ENCODE data around the gene OPRL1.

Gene OPRL1

GRCh38 chr20:64095927-64096326, 16.0 kb downstream of the OPRL1 start:
- Histone ChIP-seq H3K9me2 (replicated peaks; ENCODE audit: insufficient read depth, low read length) (no peaks in the 10 kb centered on the region), H3K4me2 (ENCODE audit: low read depth, low read length, poor library complexity, severe bottlenecking) (no peak overlapping the region), H3K36me3 (ENCODE audit: low read length) (no peaks in the 10 kb centered on the region), H3K9ac (ENCODE audit: low read length) (no peak overlapping the region), H3K79me2 (ENCODE audit: insufficient read depth, low read length) (no peaks in the 10 kb centered on the region), H3K4me3 (ENCODE audit: insufficient read depth, low read length, poor library complexity, severe bottlenecking) (no peak overlapping the region), H3K27ac (ENCODE audit: low read depth, low read length) (no peak overlapping the region), H3K27me3 (ENCODE audit: low read length) (no peaks in the 10 kb centered on the region), H4K20me1 (ENCODE audit: low read depth, low read length) (no peaks in the 10 kb centered on the region), H2AFZ (ENCODE audit: low read depth, low read length, severe bottlenecking) (no peak overlapping the region), H3K9me3 (ENCODE audit: insufficient read depth, low read length) (no peaks in the 10 kb centered on the region), H3F3A (ENCODE audit: insufficient read depth) (no peaks in the 10 kb centered on the region)
- no peak for TF ChIP-seq EZH2phosphoT487 (conservative IDR thresholded peaks at IDR 0.05; ENCODE audit: low read length)
- TF ChIP-seq CTCF (IDR thresholded peaks at IDR 0.05; ENCODE audit: insufficient read depth, low read length, poor library complexity, severe bottlenecking): no peak

GRCh38 chr20:64096535-64096934, 16.7 kb downstream of the OPRL1 start:
- H3K27me3 ChIP-seq (ENCODE audit: low read length): no peaks in the 10 kb centered on the region
- no peak overlapping the region for H3K9ac ChIP-seq (ENCODE audit: low read length)
- no peak overlapping the region for H3K27ac ChIP-seq (ENCODE audit: low read depth, low read length)
- no peaks in the 10 kb centered on the region for H3K9me3 ChIP-seq (ENCODE audit: insufficient read depth, low read length)
- no peak overlapping the region for H2AFZ ChIP-seq (ENCODE audit: low read depth, low read length, severe bottlenecking)
- TF ChIP-seq CTCF (IDR thresholded peaks at IDR 0.05; ENCODE audit: insufficient read depth, low read length, poor library complexity, severe bottlenecking) (no peak), EZH2phosphoT487 (conservative IDR thresholded peaks at IDR 0.05; ENCODE audit: low read length) (no peak)
- no peaks in the 10 kb centered on the region for H3K9me2 ChIP-seq (replicated peaks; ENCODE audit: insufficient read depth, low read length)
- no peak overlapping the region for H3K4me2 ChIP-seq (ENCODE audit: low read depth, low read length, poor library complexity, severe bottlenecking)
- no peaks in the 10 kb centered on the region for H3F3A ChIP-seq (ENCODE audit: insufficient read depth)
- no peaks in the 10 kb centered on the region for H4K20me1 ChIP-seq (ENCODE audit: low read depth, low read length)
- H3K79me2 ChIP-seq (ENCODE audit: insufficient read depth, low read length): no peaks in the 10 kb centered on the region
- no peak overlapping the region for H3K4me3 ChIP-seq (ENCODE audit: insufficient read depth, low read length, poor library complexity, severe bottlenecking)
- no peaks in the 10 kb centered on the region for H3K36me3 ChIP-seq (ENCODE audit: low read length)

- Histone ChIP-seq H3K9me2 (replicated peaks; ENCODE audit: insufficient read depth, low read length) (no peaks in the 10 kb centered on the region), H3K27me3 (ENCODE audit: low read length) (no peaks in the 10 kb centered on the region), H4K20me1 (ENCODE audit: low read depth, low read length) (no peaks in the 10 kb centered on the region), H3K9ac (ENCODE audit: low read length) (no peak overlapping the region), H3K9me3 (ENCODE audit: insufficient read depth, low read length) (no peaks in the 10 kb centered on the region), H2AFZ (ENCODE audit: low read depth, low read length, severe bottlenecking) (no peak overlapping the region), H3F3A (ENCODE audit: insufficient read depth) (no peaks in the 10 kb centered on the region), H3K36me3 (ENCODE audit: low read length) (no peaks in the 10 kb centered on the region), H3K27ac (ENCODE audit: low read depth, low read length) (no peak overlapping the region), H3K4me2 (ENCODE audit: low read depth, low read length, poor library complexity, severe bottlenecking) (no peak overlapping the region), H3K4me3 (ENCODE audit: insufficient read depth, low read length, poor library complexity, severe bottlenecking) (no peak overlapping the region), H3K79me2 (ENCODE audit: insufficient read depth, low read length) (no peaks in the 10 kb centered on the region)
- no peak for TF ChIP-seq CTCF (IDR thresholded peaks at IDR 0.05; ENCODE audit: insufficient read depth, low read length, poor library complexity, severe bottlenecking)
- TF ChIP-seq EZH2phosphoT487 (conservative IDR thresholded peaks at IDR 0.05; ENCODE audit: low read length): no peak
Measured at GRCh38 chr20:64098471-64099013, 18.7 kb downstream of the OPRL1 start.
